Neuron (in vitro differentiated cells): ENCODE results near the gene ATG16L2.

Source experiments
- H2AFZ ChIP-seq: one replicate; pipeline ENCODE4 v1.6.1; 2013; ENCODE audit warnings: low read depth, mild to moderate bottlenecking, inconsistent platforms, low read length, moderate library complexity
- H3K27me3 ChIP-seq: one replicate; pipeline ENCODE4 v1.6.1; 2013; ENCODE audit warnings: low read length; ENCODE audit not compliant: insufficient read depth
- H3K36me3 ChIP-seq: one replicate; pipeline ENCODE4 v1.6.1; 2013; ENCODE audit warnings: low read length; ENCODE audit not compliant: insufficient read depth
- H3K4me1 ChIP-seq: one replicate; pipeline ENCODE4 v1.6.1; 2013; ENCODE audit warnings: low read length; ENCODE audit not compliant: insufficient read depth
- H3K4me3 ChIP-seq: 2 replicates; pipeline ENCODE4 v1.5.1; 2013; ENCODE audit warnings: mild to moderate bottlenecking, low read length, moderate library complexity
- H3K9me3 ChIP-seq: one replicate; pipeline ENCODE4 v1.6.1; 2013; ENCODE audit warnings: low read length

The ATG16L2 gene

DNA sequence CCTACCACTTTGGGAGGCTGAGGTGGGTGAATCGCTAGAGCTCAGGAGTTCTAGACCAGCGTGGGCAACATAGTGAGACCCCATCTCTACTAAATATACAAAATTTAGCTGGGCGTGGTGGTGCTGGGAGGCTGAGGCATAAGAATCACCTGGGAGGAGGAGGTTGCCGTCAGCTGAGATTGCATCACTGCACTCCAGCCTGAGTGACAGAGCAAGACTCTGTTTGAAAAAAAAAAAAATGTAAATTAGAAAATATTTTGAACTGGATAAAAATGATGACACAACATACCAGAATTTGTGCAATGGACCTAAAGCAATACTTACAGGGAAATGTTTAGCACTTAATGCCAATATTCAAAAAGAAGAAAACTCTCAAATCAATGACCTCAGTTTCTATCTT lies 46.4 kb downstream of the ATG16L2 start:
- Histone ChIP-seq H3K27me3 (no peaks in the 10 kb centered on the region), H3K4me3 (no peak overlapping the region), H3K9me3 (no peaks in the 10 kb centered on the region), H3K4me1 (no peaks in the 10 kb centered on the region), H2AFZ (no peak overlapping the region), H3K36me3 (peaks cover 8% of the 10 kb centered on the region)

GRCh38 chr11:72863091-72863490 lies 48.9 kb downstream of the ATG16L2 start:
- H3K4me1 ChIP-seq, result no peaks in the 10 kb centered on the region
- no peak overlapping the region for H2AFZ ChIP-seq
- H3K36me3 ChIP-seq, result peaks cover 13% of the 10 kb centered on the region
- H3K4me3 ChIP-seq, result no peak overlapping the region
- H3K27me3 ChIP-seq, result no peaks in the 10 kb centered on the region
- peaks cover under 1% of the 10 kb centered on the region for H3K9me3 ChIP-seq

GRCh38 chr11:72863916-72864315 lies 49.7 kb downstream of the ATG16L2 start:
- H3K4me3 ChIP-seq, result no peak overlapping the region
- H3K36me3 ChIP-seq, result peaks cover 13% of the 10 kb centered on the region
- no peaks in the 10 kb centered on the region for H3K27me3 ChIP-seq
- H2AFZ ChIP-seq, result no peak overlapping the region
- H3K9me3 ChIP-seq, result peaks cover 2% of the 10 kb centered on the region
- no peaks in the 10 kb centered on the region for H3K4me1 ChIP-seq

DNA sequence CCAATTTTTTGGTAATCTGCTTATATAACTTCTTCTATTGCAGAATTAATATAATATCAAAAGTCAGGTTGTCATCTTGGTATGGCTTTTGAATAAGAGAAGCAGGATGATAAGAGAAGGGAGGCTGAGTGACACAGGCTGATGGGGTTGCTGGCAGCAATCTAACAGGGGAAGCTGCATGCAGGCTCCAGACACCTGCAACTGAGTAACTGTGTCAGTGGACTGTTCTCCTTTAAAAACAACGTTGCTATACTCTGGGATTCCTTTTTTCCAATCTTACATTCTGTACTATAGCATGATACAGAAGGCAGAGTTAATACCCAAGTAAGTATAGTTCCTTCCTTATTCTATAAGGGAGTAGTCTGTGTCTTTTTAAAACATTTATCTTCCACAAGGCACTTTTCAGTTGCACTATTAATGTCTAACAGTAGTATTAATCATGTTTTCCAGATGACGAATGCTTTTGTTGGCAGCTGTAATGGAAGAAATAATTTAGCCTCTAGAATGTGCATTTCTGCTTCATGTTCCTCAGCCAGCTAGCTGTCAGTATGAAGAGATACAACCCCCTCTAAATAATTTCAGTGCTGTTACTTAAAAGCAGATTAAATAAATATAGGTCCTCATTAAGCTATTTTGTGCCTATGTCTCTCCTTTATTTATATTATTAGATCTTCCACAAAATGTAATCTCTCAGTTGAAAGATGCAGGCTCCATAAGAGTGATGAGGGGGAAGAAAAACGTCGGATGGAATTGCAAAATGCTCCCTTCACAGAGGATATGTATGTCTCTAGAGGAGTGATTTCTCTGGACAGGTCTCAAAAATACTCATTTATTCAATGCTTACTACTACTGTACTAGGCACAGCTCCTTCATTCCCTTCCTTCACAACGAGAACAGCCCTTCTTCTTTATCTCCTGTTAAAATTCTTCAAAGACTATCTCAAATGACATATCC lies 50.8 kb downstream of the ATG16L2 start:
- peaks cover 6% of the 10 kb centered on the region for H3K36me3 ChIP-seq
- H3K4me1 ChIP-seq, result no peaks in the 10 kb centered on the region
- H3K9me3 ChIP-seq, result peaks cover 2% of the 10 kb centered on the region
- no peak overlapping the region for H3K4me3 ChIP-seq
- no peaks in the 10 kb centered on the region for H3K27me3 ChIP-seq
- H2AFZ ChIP-seq, result no peak overlapping the region

DNA sequence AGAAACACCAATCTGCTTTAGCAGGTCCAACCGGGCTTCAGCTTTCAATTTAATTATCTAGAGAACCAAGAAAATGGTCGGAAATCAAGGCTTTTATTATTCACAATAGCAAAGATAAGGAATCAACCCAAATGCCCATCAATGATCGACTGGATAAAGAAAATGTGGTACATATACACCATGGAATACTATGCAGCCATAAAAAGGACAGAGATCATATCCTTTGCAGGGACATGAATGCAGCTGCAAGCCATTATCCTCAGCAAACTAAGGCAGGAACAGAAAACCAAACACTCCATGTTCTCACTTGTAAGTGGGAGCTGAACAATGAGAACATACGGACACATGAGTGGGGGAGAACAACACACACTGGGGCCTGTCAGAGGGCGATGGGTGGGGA lies 53.8 kb downstream of the ATG16L2 start:
- no peaks in the 10 kb centered on the region for H3K4me1 ChIP-seq
- no peak overlapping the region for H3K4me3 ChIP-seq
- peaks cover 2% of the 10 kb centered on the region for H3K9me3 ChIP-seq
- H3K27me3 ChIP-seq, result no peaks in the 10 kb centered on the region
- no peak overlapping the region for H2AFZ ChIP-seq
- H3K36me3 ChIP-seq, result peaks cover 5% of the 10 kb centered on the region

GRCh38 chr11:72869831-72870230 lies 55.6 kb downstream of the ATG16L2 start:
- no peak overlapping the region for H2AFZ ChIP-seq
- H3K27me3 ChIP-seq, result no peaks in the 10 kb centered on the region
- H3K4me1 ChIP-seq, result no peaks in the 10 kb centered on the region
- peaks cover 5% of the 10 kb centered on the region for H3K36me3 ChIP-seq
- H3K4me3 ChIP-seq, result no peak overlapping the region
- peaks cover 7% of the 10 kb centered on the region for H3K9me3 ChIP-seq

GRCh38 chr11:72871119-72871518 lies 56.9 kb downstream of the ATG16L2 start:
- Histone ChIP-seq H3K27me3 (no peaks in the 10 kb centered on the region), H3K36me3 (peaks cover 5% of the 10 kb centered on the region), H2AFZ (no peak overlapping the region), H3K4me3 (no peak overlapping the region), H3K9me3 (peaks cover 7% of the 10 kb centered on the region), H3K4me1 (no peaks in the 10 kb centered on the region)

DNA sequence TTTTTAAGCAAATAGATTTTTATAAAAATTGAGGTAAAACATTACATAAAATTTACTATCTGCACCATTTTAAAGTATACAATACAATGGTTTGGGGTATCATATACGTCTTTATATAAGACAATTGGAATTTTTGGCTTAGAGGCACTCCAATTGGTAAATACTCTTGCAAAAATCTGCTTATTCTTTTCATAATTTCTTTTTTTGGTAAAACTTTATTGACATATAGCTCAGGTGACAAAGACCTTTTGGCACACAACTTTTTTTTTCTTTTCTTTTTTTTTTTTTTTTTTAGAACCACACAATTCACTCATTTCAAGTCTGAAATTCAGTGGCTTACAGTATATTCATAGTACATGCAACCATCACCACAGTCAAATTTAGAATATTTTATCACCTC lies 57.8 kb downstream of the ATG16L2 start:
- H3K27me3 ChIP-seq, result no peaks in the 10 kb centered on the region
- H2AFZ ChIP-seq, result no peak overlapping the region
- no peaks in the 10 kb centered on the region for H3K4me1 ChIP-seq
- H3K9me3 ChIP-seq, result peaks cover 7% of the 10 kb centered on the region
- H3K36me3 ChIP-seq, result peaks cover 3% of the 10 kb centered on the region
- no peak overlapping the region for H3K4me3 ChIP-seq

DNA sequence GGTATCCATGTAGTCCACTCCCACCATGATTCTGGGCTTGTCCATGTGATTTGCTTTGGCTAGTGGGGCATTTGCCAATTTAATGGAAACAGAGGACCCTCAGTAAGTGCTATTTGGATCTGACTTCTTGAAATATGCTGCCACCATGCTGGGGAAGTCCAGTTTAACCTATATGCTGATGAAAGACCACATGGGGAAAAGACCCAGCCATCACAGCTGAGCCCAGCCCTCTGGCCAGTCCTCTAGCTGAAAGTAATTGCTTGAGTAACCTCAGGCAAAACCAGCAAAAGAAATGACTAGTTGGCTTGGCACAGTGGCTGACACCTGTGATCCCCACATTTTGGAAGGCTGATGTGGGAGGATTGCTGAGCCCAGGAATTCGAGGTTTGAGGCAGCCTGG lies 61.5 kb downstream of the ATG16L2 start:
- no peak overlapping the region for H2AFZ ChIP-seq
- peaks cover 5% of the 10 kb centered on the region for H3K9me3 ChIP-seq
- peaks cover 4% of the 10 kb centered on the region for H3K36me3 ChIP-seq
- H3K4me3 ChIP-seq, result no peak overlapping the region
- no peaks in the 10 kb centered on the region for H3K27me3 ChIP-seq
- no peaks in the 10 kb centered on the region for H3K4me1 ChIP-seq

DNA sequence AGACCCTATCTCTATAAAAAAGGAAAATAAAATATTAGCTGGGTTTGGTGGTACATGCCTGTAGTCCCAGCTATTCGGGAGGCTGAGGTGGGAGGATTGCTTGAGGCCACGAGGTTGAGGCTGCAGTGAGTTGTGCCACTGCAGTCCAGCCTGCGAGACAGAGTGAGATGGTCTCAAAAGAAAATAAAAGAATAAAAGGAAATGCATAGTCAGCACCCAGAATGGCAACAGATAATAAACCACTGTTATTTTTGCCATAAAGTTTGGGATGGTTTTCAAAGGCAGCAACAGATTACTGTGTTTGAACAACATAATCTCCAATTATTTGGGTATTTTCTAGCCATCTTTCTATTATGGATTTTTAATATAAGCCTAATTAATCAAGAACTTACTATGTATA lies 61.9 kb downstream of the ATG16L2 start:
- peaks cover 5% of the 10 kb centered on the region for H3K9me3 ChIP-seq
- peaks cover 4% of the 10 kb centered on the region for H3K36me3 ChIP-seq
- no peaks in the 10 kb centered on the region for H3K27me3 ChIP-seq
- H3K4me3 ChIP-seq, result no peak overlapping the region
- H3K4me1 ChIP-seq, result no peaks in the 10 kb centered on the region
- H2AFZ ChIP-seq, result no peak overlapping the region
